HEK293 (cell line): ENCODE measurements around the gene PLBD2.

Experiments used
- CTCF ChIA-PET: fragments of 350-600 bp; formaldehyde crosslinking; extraction: SDS; loops from one replicate; lab custom pipeline; 2021; ENCODE audit warnings: antibody characterized with exemption; lab: Yijun Ruan, JAX
- POLR2A ChIA-PET: fragments of 300-600 bp; formaldehyde crosslinking; extraction: SDS; loops from one replicate; lab custom pipeline; 2020; ENCODE audit warnings: antibody characterized with exemption, inconsistent platforms; lab: Yijun Ruan, JAX
- H3K27ac ChIP-seq: fragments of 200-500 bp; sonication (Bioruptor generic); 2 replicates; pipeline ENCODE4 v1.5.1; 2014; ENCODE audit warnings: low read depth, low read length, control low read depth, inconsistent platforms; ENCODE audit errors: extremely low read depth
- H3K36me3 ChIP-seq, 2 experiments: fragments of 200-500 bp in 1 of 2; sonication (Bioruptor generic) in 1 of 2; 1 replicate in 1 of 2; 2 replicates in 1 of 2; pipeline ENCODE4 v1.5.1; 2014 to 2017; ENCODE audit warnings: inconsistent platforms in 2 of 2, low read length in 2 of 2; ENCODE audit not compliant: control insufficient read depth in 2 of 2, insufficient read depth in 1 of 2
- H3K4me1 ChIP-seq: fragments of 200-500 bp; sonication (Bioruptor generic); 2 replicates; pipeline ENCODE4 v1.5.1; 2014; ENCODE audit warnings: mild to moderate bottlenecking, low read length, inconsistent platforms; ENCODE audit not compliant: control insufficient read depth, insufficient read depth
- H3K4me3 ChIP-seq: 2 replicates; pipeline ENCODE4 v1.5.1; 2011; ENCODE audit warnings: low read depth, mild to moderate bottlenecking, control low read depth, low read length, moderate library complexity
- H3K9me3 ChIP-seq: fragments of 200-500 bp; sonication (Bioruptor generic); 2 replicates; pipeline ENCODE4 v1.5.1; 2014; ENCODE audit warnings: low read depth, low read length, inconsistent platforms; ENCODE audit not compliant: control insufficient read depth, insufficient read depth
- GFI1B ChIP-seq: fragments of 450-650 bp; formaldehyde crosslinking; IDR thresholded peaks from 2 replicates; pipeline ENCODE4 v1.5.1; 2016; ENCODE audit warnings: missing biosample characterization, missing genetic modification characterization
- GLI2 ChIP-seq: fragments of 450-650 bp; formaldehyde crosslinking; IDR thresholded peaks from 2 replicates; pipeline ENCODE4; 2017; ENCODE audit warnings: missing biosample characterization, missing genetic modification characterization, low read depth, borderline replicate concordance
- GLIS1 ChIP-seq: fragments of 450-650 bp; formaldehyde crosslinking; IDR thresholded peaks from 2 replicates; pipeline ENCODE4 v1.5.1; 2016; ENCODE audit warnings: missing biosample characterization, missing genetic modification characterization
- HOXC10 ChIP-seq: sonication (generic); formaldehyde crosslinking; IDR thresholded peaks from 2 replicates; pipeline ENCODE4 v1.8.1; 2023; ENCODE audit warnings: mild to moderate bottlenecking, missing genetic modification reagents
- KLF17 ChIP-seq: fragments of 450-650 bp; formaldehyde crosslinking; IDR thresholded peaks from 2 replicates; pipeline ENCODE4 v1.5.1; 2016; ENCODE audit warnings: missing biosample characterization, missing genetic modification characterization
- MEIS1 ChIP-seq: sonication (generic); formaldehyde crosslinking; IDR thresholded peaks from 2 replicates; pipeline ENCODE4 v1.8.1; 2022; ENCODE audit warnings: missing genetic modification reagents, mild to moderate bottlenecking, borderline replicate concordance
- PBX3 ChIP-seq: sonication (generic); formaldehyde crosslinking; IDR thresholded peaks from 2 replicates; pipeline ENCODE4 v1.8.1; 2022; ENCODE audit warnings: mild to moderate bottlenecking, moderate library complexity, missing genetic modification reagents
- REPIN1 ChIP-seq: fragments of 450-650 bp; formaldehyde crosslinking; IDR thresholded peaks from 2 replicates; pipeline ENCODE4 v1.5.1; 2017; ENCODE audit warnings: missing biosample characterization, missing genetic modification characterization, low read depth
- SP7 ChIP-seq: fragments of 450-650 bp; formaldehyde crosslinking; IDR thresholded peaks from 2 replicates; pipeline ENCODE4 v1.5.1; 2016; ENCODE audit warnings: missing biosample characterization, missing genetic modification characterization
- WT1 ChIP-seq: fragments of 450-650 bp; formaldehyde crosslinking; IDR thresholded peaks from 2 replicates; pipeline ENCODE4 v1.5.1; 2016; ENCODE audit warnings: missing biosample characterization, missing genetic modification characterization
- ZNF169 ChIP-seq: fragments of 450-650 bp; formaldehyde crosslinking; IDR thresholded peaks from 2 replicates; pipeline ENCODE4 v1.5.1; 2016; ENCODE audit warnings: missing biosample characterization, missing genetic modification characterization
- ZNF18 ChIP-seq: fragments of 450-650 bp; formaldehyde crosslinking; IDR thresholded peaks from 2 replicates; pipeline ENCODE4 v1.5.1; 2016; ENCODE audit warnings: missing biosample characterization, missing genetic modification characterization
- ZNF184 ChIP-seq: fragments of 450-650 bp; IDR thresholded peaks from 2 replicates; pipeline ENCODE4 v1.5.1; 2018; ENCODE audit warnings: missing biosample characterization, mild to moderate bottlenecking, missing genetic modification characterization
- ZNF221 ChIP-seq: fragments of 450-650 bp; formaldehyde crosslinking; IDR thresholded peaks from 2 replicates; pipeline ENCODE4 v1.5.1; 2017; ENCODE audit warnings: missing biosample characterization, missing genetic modification characterization, borderline replicate concordance
- ZNF248 ChIP-seq: fragments of 450-650 bp; formaldehyde crosslinking; IDR thresholded peaks from 2 replicates; pipeline ENCODE4 v1.5.1; 2017; ENCODE audit warnings: missing biosample characterization, missing genetic modification characterization
- ZNF366 ChIP-seq: fragments of 450-650 bp; formaldehyde crosslinking; conservative IDR thresholded peaks from 2 replicates; pipeline ENCODE4 v1.5.1; 2016; ENCODE audit warnings: missing biosample characterization, missing genetic modification characterization
- ZNF394 ChIP-seq: fragments of 450-650 bp; formaldehyde crosslinking; IDR thresholded peaks from 2 replicates; pipeline ENCODE4 v1.5.1; 2016; ENCODE audit warnings: missing biosample characterization, missing genetic modification characterization, mild to moderate bottlenecking, moderate library complexity, borderline replicate concordance
- ZNF426 ChIP-seq: fragments of 450-650 bp; formaldehyde crosslinking; IDR thresholded peaks from 2 replicates; pipeline ENCODE4 v1.5.1; 2017; ENCODE audit warnings: missing biosample characterization, missing genetic modification characterization, mild to moderate bottlenecking, inconsistent platforms, moderate library complexity
- ZNF48 ChIP-seq: fragments of 450-650 bp; formaldehyde crosslinking; IDR thresholded peaks from 2 replicates; pipeline ENCODE4 v1.5.1; 2016; ENCODE audit warnings: missing biosample characterization, missing genetic modification characterization
- ZNF488 ChIP-seq: fragments of 450-650 bp; formaldehyde crosslinking; IDR thresholded peaks from 2 replicates; pipeline ENCODE4 v1.5.1; 2016; ENCODE audit warnings: missing biosample characterization, missing genetic modification characterization
- ZNF510 ChIP-seq: fragments of 450-650 bp; formaldehyde crosslinking; IDR thresholded peaks from 2 replicates; pipeline ENCODE4 v1.5.1; 2018; ENCODE audit warnings: mild to moderate bottlenecking, missing genetic modification characterization, missing biosample characterization; ENCODE audit not compliant: insufficient replicate concordance
- ZNF513 ChIP-seq: fragments of 450-650 bp; IDR thresholded peaks from 2 replicates; pipeline ENCODE4 v1.5.1; 2018; ENCODE audit warnings: missing biosample characterization, missing genetic modification characterization
- ZNF596 ChIP-seq: fragments of 450-650 bp; IDR thresholded peaks from 2 replicates; pipeline ENCODE4 v1.5.0; 2018; ENCODE audit warnings: missing biosample characterization, mild to moderate bottlenecking, missing genetic modification characterization, moderate library complexity
- ZNF621 ChIP-seq: fragments of 450-650 bp; formaldehyde crosslinking; IDR thresholded peaks from 2 replicates; pipeline ENCODE4 v1.5.1; 2017; ENCODE audit warnings: missing biosample characterization, missing genetic modification characterization
- ZNF629 ChIP-seq: fragments of 450-650 bp; formaldehyde crosslinking; IDR thresholded peaks from 2 replicates; pipeline ENCODE4 v1.5.1; 2017; ENCODE audit warnings: missing biosample characterization, missing genetic modification characterization
- ZNF747 ChIP-seq: fragments of 450-650 bp; formaldehyde crosslinking; IDR thresholded peaks from 2 replicates; pipeline ENCODE4 v1.5.1; 2016; ENCODE audit warnings: missing biosample characterization, missing genetic modification characterization
- ZNF785 ChIP-seq: fragments of 450-650 bp; formaldehyde crosslinking; IDR thresholded peaks from 2 replicates; pipeline ENCODE4 v1.5.1; 2016; ENCODE audit warnings: missing biosample characterization, missing genetic modification characterization
- ZNF791 ChIP-seq: fragments of 450-650 bp; formaldehyde crosslinking; IDR thresholded peaks from 2 replicates; pipeline ENCODE4 v1.5.1; 2016; ENCODE audit warnings: missing biosample characterization, missing genetic modification characterization
- ZSCAN16 ChIP-seq: fragments of 450-650 bp; formaldehyde crosslinking; IDR thresholded peaks from 2 replicates; pipeline ENCODE4 v1.5.1; 2016; ENCODE audit warnings: missing biosample characterization, missing genetic modification characterization

Gene PLBD2

GRCh38 chr12:113391145-113391544, 32.8 kb downstream of the PLBD2 start:
- no peak overlapping the region for H3K27ac ChIP-seq
- ChIA-PET POLR2A (no interaction called here), CTCF (no interaction called here)
- H3K4me1 ChIP-seq, result no peaks in the 10 kb centered on the region
- TF ChIP-seq KLF17 (tag by site-specific recombination) (no peak), ZNF169 (tag by site-specific recombination) (no peak), ZSCAN16 (tag by site-specific recombination) (no peak), ZNF248 (no peak), ZNF621 (tag by site-specific recombination) (no peak), ZNF596 (tag by site-specific recombination) (no peak), ZNF184 (no peak), ZNF629 (tag by site-specific recombination) (no peak), ZNF394 (tag by site-specific recombination) (no peak), SP7 (tag by site-specific recombination) (no peak), GFI1B (tag by site-specific recombination) (no peak), ZNF221 (tag by site-specific recombination) (no peak), GLI2 (tag by site-specific recombination) (no peak), ZNF48 (tag by site-specific recombination) (no peak), MEIS1 (no peak)
- H3K9me3 ChIP-seq, result no peaks in the 10 kb centered on the region
- no peak overlapping the region for H3K4me3 ChIP-seq
- H3K36me3 ChIP-seq, result peaks cover 7 to 34% of the 10 kb centered on the region in 2 experiments; a peak in 2 of 3 replicates

- H3K9me3 ChIP-seq, result no peaks in the 10 kb centered on the region
- POLR2A ChIA-PET, result no interaction called here
- H3K4me3 ChIP-seq, result no peak overlapping the region
- H3K36me3 ChIP-seq, result peaks cover 7 to 31% of the 10 kb centered on the region in 2 experiments; a peak in 2 of 3 replicates
- no peaks in the 10 kb centered on the region for H3K4me1 ChIP-seq
- no peak overlapping the region for H3K27ac ChIP-seq
- CTCF ChIA-PET, result interaction anchor here (0.6 kb wide), 1 partner anchor 195 kb away, joined by 3 read pairs; no protein-coding TSS in a partner anchor
- TF ChIP-seq ZNF510 (tag by site-specific recombination), result no peak
- no peak for TF ChIP-seq PBX3 (CRISPR knock-in tag)
- TF ChIP-seq ZNF426 (tag by site-specific recombination), result no peak
- TF ChIP-seq ZNF747 (tag by site-specific recombination), result no peak
- no peak for TF ChIP-seq ZNF18 (tag by site-specific recombination)
- no peak for TF ChIP-seq GLIS1 (tag by site-specific recombination)
- TF ChIP-seq HOXC10 (CRISPR knock-in tag), result no peak
- TF ChIP-seq WT1 (tag by site-specific recombination), result no peak
- no peak for TF ChIP-seq ZNF488
- no peak for TF ChIP-seq ZNF513 (tag by site-specific recombination)
- TF ChIP-seq ZNF785 (tag by site-specific recombination), result no peak
- no peak for TF ChIP-seq ZNF366 (tag by site-specific recombination)
- TF ChIP-seq ZNF791, result no peak
- no peak for TF ChIP-seq ZNF248
- no peak for TF ChIP-seq REPIN1 (tag by site-specific recombination)
Measured at GRCh38 chr12:113391650-113392337, 33.4 kb downstream of the PLBD2 start.
